Fibroblast of peridontal ligament (primary cell): Measurements from ENCODE around the gene HRG.
"Not testable (repeated sequence)": the region's sequence is repeated elsewhere in the genome, so short reads cannot be mapped to it uniquely, and the experiment has no call there.

Source experiments
- DNase-seq: peaks from one replicate; pipeline ENCODE4 v3.0.0-alpha.2; 2010; ENCODE audit errors: extremely low read depth

Gene HRG

DNA sequence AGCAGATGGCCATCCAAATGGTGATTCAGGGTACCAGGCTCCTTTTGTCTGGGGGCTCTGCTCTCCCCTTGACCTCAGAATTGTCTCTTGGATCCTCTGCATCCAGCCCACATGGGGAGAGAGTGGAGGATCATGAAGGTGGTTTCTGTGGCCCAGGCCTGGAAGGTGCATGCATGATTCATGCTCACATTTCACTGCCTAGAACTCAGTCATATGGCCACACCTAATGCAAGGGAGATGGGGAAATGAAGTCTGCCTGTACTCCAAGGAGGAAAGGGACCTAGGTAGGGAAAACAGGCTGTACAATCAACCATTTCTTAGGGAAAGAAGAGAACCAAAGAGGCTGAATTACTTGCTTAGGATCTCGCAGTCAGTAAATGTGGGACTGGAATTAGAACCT lies 15.1 kb downstream of the HRG start:
- DNase-seq = no peak

DNA sequence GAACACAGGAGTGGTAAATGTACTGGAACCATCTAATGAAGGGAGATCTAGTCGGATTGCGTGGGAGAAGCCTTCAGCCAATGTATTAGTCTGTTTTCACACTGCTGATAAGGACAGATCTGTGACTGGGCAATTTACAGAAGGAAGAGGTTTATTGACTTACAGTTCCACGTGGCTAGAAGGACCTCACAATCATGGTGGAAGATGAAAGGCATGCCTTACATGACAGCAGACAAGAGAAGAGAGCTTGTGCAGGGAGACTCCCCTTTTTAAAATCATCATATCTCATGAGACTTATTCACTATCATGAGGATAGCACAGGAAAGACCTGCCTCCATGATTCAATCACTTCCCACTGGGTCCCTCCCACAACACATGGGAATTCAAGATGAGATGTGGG lies 17.0 kb downstream of the HRG start:
- no peak for DNase-seq

DNA sequence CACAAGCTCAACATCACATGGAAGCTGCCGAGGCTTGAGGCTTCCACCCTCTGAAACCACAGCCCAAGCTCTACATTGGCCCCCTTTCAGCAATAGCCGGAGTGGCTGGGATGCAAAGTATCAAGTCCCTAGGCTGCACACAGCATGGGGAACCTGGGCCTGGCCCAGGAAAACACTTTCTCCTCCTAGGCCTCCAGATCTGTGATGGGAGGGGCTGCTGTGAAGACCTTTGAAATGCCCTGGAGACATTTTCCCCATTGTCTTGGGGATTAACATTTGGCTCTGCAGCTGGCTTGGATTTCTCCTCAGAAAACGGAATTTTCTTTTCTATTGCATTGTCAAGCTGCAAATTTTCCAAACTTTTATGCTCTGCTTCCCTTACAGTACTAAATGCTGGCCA lies 18.2 kb downstream of the HRG start:
- no peak for DNase-seq

DNA sequence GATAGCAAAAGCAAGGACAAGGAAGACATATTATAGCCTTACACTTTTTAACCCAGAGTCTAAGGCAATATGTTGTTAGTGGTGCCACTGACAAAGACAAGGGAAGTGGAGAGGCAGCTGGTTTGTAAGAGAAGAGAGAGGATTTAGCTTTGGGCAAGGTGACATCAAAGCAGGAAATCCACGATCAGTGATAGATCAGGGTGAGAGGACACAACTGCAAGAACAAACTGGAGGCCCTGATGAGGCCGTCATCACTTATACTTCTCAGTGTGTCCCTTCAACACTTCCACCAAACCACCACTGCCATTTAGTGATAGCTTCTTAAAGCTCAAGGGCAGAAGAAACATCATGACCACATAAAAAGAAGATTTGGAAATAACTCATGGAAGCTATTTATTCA lies 20.7 kb downstream of the HRG start:
- not testable (repeated sequence) for DNase-seq

DNA sequence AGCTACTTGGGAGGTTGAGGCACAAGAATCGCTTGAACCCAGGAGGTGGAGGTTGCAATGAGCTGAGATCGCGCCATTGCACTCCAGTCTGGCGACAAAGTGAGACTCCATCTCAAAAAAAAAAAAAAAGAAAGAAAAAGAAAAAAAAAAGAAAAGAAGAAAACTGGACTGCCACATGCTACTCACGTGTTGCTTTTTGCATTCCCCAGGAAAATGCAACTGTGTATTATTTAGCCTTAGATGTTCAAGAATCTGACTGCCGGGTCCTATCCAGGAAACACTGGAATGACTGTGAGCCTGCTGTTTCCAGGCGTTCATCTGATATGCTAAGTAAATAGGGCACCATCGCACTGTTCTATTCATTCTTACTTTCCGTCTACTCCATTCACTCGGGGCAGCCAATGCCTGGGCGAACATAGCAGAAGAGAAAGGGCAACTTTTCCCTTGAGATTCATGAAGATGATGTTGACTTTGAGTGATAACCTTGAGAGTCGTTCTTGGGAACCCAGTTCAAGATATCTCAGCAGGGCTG lies 21.4 kb downstream of the HRG start:
- no peak for DNase-seq

DNA sequence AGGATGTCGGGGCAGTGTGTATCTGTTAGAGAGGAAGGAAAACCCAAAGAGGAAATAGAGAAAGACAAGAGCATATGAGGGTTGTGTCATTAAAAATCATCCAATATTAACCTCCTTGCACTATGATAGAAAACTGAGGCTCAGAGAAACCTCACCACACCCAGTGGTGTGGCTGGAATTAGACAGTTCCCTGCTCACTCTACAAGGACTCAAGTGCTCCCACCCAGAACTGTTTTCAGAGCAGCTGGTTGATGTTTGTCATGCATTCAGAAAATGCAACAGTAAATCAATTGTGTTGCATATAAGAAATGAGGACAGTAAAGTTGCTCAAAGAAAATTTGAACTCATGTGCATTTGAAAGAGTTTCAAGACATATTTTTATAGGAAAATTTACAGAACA lies 24.5 kb downstream of the HRG start:
- not testable (repeated sequence) for DNase-seq

DNA sequence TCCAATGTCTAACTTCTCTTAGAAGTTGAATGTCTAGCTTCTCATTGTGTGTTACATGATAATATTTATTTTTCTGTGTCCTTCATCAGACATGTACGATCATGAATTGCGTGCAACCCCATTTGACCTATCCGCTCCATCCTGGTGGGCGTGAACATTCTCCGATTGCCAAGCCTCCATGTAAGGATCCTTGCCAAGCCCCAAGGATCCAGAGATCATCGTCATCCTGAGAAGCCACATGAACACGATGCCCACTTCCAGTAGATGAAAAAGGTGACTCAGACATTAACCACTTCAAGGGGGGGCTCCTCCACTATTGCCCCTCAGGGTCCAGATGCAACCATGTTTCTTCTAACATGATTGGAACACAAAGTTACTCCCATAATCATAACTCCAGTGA lies 25.9 kb downstream of the HRG start:
- no peak for DNase-seq

DNA sequence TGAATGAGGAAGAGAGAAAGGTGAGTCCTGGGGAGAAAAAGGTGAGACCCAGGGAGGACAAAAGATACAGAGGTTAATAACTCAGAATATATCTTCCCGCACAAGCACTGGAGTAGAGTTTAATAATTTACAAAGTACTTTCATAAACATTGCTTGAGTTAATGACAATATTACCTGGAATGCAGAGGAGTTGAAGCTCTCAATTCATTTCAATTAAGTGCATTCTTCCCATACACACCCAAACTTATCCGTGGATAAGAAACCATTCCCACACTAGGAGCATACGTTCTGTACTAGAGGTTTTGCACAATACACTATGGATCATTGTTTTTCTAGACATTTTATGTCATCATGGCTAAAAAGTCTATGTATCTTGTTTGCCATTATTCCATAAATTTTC lies 28.0 kb downstream of the HRG start:
- no peak for DNase-seq

DNA sequence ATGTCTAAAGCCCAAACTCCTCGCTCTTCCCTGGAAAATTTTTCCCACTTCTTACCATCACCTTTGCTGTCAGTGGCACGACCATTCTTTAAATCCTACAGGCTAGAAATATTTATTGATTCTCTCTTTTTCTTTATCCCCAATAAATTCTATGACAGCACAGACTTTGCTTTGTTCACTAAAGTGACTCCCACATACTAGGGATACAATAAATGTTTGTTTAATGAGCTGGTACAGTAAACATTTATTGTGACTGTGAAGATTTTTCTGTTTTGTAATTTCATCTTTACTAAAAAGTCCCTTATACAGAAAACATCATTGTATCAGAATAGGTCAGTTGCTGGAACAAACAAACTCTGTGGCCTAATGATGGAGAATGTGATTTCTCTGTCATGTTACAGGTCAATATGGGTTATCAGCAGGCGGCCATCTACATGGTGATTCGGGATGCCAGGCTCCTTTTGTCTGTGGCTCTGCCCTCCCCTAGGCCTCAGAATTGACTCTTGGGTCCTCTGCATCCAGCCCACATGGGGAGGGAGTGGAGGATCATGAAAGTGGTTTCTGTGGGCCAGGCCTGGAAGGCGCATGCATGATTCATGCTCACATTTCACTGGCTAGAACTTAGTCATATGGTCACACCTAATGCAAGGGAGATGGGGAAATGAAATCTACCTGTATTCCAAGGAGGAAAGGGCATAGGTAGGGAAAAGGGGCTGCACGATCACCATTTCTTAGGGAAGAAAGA lies 28.6 kb downstream of the HRG start:
- DNase-seq = no peak

DNA sequence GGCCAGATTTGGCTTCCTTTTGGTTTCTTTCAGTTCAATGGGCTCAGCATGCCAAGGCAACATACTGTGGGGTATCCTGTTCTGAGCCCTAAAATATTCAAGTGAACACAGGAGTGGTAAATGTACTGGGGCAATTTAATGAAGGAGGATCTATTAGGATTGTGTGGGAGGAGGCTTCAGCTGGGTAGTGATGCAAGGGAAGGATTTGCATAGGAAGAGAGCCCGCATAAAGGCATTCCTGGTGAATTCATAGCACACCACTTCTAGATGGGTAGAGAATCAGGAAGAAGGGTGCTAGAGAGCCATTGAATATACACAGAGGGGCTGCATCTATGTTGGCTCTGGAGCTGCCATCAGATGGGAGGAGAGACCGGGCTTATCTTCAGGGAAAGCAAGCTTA lies 30.7 kb downstream of the HRG start:
- DNase-seq = no peak

DNA sequence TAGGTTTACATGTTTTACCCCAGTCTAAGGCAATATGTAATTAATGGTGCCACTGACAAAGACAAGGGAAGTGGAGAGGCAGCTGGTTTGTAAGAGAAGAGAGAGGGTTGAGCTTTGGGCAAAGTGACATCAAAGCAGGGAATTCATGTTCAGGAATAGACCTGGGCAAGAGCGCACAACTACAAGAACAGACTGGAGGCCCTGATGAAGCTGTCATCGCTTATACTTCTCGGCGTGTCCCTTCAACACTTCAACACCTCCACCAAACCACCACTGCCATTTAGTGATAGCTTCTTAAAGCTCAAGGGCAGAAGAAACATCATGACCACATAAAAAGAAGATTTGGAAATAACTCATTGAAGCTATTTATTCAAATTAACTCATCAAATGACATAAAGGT lies 31.7 kb downstream of the HRG start:
- no peak for DNase-seq

DNA sequence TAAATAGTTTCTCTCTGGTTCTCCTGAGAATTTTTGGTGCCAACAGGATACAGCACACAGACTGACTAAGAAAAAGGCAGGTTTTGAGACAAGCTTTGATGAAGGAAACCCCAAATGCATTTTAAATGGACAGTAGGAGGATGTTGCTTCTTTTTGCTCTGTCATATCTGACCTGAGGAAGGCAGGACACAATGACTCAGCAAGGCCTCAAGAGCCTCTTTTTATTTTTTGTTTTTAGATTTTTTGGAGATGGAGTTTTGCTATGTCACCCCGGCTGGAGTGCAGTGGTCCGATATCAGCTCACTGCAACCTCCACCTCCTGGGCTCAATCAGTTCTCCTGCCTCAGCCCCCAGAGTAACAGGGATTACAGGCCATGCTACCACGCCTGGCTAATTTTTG lies 34.5 kb downstream of the HRG start:
- DNase-seq = no peak

DNA sequence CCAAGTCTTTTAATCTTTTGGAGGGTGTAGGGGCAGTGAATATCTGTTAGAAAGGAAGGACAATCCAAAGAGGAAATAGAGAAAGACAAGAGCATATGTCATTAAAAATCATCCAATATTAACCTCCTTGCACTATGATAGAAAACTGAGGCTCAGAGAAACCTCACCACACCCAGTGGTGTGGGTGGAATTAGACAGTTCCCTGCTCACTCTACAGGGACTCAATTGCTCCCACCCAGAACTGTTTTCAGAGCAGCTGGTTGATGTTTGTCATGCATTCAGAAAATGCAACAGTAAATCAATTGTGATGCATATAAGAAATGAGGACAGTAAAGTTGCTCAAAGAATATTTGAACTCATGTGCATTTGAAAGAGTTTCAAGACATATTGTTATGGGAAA lies 36.6 kb downstream of the HRG start:
- not testable (repeated sequence) for DNase-seq

DNA sequence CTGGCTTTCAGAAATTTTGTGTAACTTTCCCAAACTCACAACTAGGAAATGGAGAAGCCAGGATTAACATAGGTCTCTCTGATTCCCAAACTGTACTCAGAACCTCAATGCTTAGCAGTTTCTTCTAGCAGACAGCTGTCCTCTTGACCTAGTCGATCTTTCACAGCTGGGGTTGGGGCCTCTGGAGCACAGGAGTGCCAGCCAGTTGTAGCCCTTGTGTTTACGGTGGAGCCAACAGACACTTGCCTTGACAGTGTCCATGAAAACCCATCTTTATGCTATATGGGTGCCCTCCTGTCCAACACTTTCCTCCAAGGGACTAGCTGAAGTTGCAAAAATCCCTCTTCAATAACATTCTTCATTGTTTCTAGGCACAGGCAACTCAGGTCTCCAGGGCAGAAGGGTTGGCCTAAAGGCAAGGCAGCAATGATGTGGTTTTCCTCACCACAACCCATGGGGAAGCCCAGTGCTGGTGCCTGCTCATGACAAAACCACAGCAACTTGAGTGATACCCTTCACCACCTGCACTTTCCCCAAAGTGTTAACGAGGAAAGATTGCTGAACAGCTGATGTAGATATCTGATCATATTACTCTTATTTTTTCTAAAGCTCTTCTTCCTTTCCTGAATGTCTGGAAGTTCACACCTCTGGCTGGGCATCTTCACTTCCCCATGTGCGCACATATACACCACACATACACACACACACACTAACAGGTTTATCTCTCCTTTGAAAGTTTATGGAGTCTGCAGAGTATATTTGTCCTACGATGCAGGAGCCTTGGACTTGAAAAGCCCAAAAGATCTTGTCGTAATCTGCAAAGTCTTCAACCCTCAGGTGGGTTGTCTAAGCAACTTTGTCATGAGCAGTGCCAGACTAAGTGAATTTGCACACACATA lies 40.3 kb downstream of the HRG start:
- no peak for DNase-seq

DNA sequence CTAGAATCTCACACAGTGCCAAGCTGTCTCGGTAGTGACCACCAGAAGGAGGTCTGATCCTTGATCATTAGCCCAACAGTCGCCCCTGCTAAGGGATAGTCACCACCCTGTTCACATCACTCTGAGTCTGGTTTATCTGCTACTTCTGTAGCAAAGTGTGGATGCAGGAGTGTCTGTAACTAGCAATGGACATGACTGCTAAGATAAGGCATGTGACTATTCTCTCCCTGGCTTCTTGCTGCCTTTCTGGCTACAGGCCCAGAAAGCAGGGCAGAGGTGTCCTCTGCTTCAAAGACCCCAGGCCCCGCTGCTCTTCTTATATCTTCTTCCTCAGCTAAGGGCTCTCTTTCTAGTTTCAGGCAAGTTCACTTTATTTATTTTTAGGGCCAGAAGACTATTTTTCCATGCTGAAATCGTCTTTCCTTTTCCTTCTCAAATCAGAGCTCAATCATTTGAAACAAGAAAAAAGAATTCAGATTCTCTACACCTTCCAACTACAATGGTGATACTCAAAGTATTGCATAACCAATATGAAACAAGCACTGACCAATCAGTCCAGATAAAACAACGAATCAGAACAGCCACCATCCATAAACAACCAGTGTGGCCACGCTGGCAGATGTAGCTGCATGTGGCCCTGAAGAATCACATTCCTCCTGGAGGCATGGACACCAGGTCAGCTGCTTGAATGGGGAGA lies 43.3 kb downstream of the HRG start:
- no peak for DNase-seq

DNA sequence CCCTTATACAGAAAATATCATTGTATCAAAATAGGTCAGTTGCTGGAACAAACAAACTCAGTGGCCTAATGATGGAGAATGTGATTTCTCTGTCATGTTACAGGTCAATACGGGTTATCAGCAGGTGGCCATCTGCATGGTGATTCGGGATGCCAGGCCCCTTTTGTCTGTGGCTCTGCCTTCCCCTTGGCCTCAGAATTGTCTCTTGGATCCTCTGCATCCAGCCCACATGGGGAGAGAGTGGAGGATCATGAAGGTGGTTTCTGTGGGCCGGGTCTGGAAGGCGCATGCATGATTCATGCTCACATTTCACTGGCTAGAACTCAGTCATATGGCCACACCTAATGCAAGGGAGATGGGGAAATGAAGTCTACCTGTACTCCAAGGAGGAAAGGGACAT lies 44.9 kb downstream of the HRG start:
- DNase-seq = not testable (repeated sequence)

DNA sequence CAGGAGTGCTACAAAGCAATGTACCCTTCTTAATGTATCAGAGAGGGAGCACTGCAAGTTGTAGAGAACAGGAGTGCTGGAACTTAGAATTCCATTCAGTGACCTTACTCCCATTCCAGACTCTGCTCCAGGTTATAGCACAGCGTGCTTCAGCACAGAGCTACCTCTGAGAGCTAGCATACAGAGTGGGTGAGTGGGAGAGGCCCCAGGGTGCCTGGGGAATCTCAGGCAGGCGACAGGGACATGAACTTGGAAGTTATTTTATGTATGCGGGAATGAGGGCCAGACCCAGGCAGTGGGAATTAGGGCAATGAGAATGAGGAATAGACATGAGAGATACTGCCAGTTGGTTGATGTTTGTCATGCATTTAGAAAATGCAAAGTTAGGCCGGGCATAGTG lies 47.7 kb downstream of the HRG start:
- no peak for DNase-seq

DNA sequence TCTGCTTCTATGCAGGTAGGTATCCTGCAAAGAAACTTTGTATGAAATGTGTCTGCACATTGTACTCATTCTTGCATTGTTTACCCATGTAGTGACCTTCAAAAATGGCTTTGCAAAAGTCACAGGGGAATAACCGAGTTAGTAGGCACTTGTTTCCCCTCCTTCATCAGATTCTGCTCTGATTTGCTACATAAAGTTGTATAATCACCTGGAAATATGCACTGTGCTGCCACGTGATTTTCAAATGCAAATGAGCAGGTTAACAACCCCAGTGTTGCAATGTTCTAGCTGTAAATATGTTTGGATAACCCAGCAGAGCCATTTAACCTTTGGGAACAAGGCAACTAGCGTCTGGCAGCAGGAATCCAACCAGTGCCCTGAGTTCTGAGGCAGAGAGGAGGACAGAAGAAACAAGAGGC lies 51.2 kb downstream of the HRG start, which contains the start of gene KNG1:
Gene KNG1 (plus strand): TSS at position 321 of the 419 bp plus-strand sequence. CDS start 184 bp downstream, outside the sequence.
- DNase-seq = no peak

DNA sequence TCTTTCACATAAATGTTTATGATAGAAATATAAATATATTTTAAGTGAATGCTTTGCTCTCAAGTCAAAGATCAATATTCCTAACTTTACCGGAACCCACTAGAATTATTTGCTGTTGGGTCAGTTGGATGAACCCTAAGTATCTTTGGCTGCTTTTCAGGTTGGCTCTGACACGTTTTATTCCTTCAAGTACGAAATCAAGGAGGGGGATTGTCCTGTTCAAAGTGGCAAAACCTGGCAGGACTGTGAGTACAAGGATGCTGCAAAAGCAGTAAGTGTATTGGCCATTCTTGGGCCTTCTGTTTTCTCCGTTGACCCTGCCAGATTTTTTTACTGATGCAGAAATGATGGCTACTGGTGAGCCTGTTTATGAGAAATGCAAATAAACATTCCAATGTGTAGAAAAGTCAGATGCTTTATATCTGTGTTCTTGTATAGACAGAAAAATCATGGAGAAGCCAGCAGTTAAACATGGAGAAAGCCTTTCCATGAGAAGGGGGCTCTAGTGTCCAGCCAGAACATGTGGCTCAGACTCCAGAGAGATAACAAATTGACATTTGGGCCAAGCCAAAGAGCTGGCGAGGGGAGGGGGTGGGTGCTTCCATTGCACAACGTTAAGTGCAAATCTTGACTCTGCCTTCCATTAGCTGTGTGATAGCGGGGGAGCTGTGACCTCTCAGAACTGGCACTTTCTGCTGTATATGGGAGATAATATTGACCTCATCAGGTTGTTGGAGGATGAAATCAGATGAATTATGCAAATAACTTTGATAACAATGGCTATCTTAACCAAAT lies 54.3 kb downstream of the HRG start:
- DNase-seq = no peak

DNA sequence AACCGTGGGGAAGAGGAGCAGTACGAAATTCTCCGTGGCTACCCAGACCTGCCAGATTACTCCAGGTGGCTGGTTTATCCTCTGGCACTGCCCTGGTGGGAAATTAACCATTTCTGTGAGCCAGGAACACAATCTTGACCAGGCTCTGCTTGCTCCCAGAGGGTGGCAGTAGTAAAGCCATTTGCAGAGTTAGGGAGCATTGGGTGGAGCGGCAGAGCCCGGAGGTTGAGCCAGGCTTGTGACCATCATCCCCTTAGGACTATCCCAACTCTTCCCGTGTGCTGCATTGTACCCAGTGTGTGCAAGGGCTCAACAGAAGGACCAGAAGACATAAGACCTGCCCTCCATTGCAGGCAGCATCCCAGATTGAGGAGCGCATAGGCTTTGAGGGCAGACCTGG lies 56.6 kb downstream of the HRG start:
- no peak for DNase-seq

DNA sequence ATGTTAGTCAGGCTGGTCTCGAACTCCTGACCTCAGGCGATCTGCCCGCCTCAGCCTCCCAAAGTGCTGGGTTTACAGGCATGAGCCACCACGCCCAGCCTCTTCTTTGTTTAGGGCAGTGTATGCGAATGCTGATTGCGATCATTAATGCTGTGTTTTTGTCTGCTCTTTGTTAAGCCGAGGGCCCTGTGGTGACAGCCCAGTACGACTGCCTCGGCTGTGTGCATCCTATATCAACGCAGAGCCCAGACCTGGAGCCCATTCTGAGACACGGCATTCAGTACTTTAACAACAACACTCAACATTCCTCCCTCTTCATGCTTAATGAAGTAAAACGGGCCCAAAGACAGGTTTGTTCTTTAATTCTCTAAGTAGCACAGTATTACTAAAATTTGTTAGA lies 59.1 kb downstream of the HRG start:
- DNase-seq = no peak
